Lower lobe of right lung (tissue), 2 donors: ENCODE results near the gene NRBP1. TPM values are rescaled to one million over a fixed set of nuclear protein-coding genes. Genes with fewer than 3 reads are reported as not detected.

Experiments used
- ATAC-seq, 2 donors: fragments of 200-7000 bp; cut with Tn5 transposase; one replicate each; pipeline ENCODE4 v1.9.1; 2020 to 2022; ENCODE audit warnings: mild to moderate bottlenecking in 2 of 2, moderate library complexity in 2 of 2
- DNase-seq: peaks from one replicate; pipeline ENCODE4 v3.0.0-alpha.2; 2020
- H3K27ac ChIP-seq: fragments of 200-600 bp; one replicate; pipeline ENCODE4 v1.8.0; 2022
- H3K27me3 ChIP-seq: fragments of 200-600 bp; one replicate; pipeline ENCODE4 v1.8.0; 2022; ENCODE audit warnings: low read depth
- H3K36me3 ChIP-seq: fragments of 200-600 bp; one replicate; pipeline ENCODE4 v1.8.0; 2022; ENCODE audit warnings: mild to moderate bottlenecking
- H3K4me1 ChIP-seq: fragments of 200-600 bp; one replicate; pipeline ENCODE4 v1.8.0; 2022
- H3K4me3 ChIP-seq: fragments of 200-600 bp; one replicate; pipeline ENCODE4 v1.8.0; 2022; ENCODE audit warnings: mild to moderate bottlenecking
- H3K9me3 ChIP-seq: fragments of 200-600 bp; one replicate; pipeline ENCODE4 v1.8.0; 2022
- CTCF ChIP-seq: fragments of 200-600 bp; IDR thresholded peaks from one replicate; pipeline ENCODE4 v1.8.0; 2022; ENCODE audit warnings: antibody characterized with exemption, mild to moderate bottlenecking
- intact Hi-C: fragments of 100-400 bp; cut with DNase I; formaldehyde crosslinking; loops from one replicate; pipeline ENCODE4 v1.11.0; 2022
- total RNA-seq: library from RNA; stranded (reverse); fragmentation: NEBNext Ultra II Directional; extraction: Animal tissue kit (Norgen Biotek cat#: 25700); gene quantifications from one replicate; pipeline ENCODE4 v1.2.1, GENCODE V29; 2021
- donor health status: DM: no; HTN: yes; CAD: no; lungs with severe emphysema.

NRBP1 gene
- total RNA-seq, 1 donor from 2014 or later, result 66.5 TPM

GRCh38 chr2:27427863-27428212 is 593 bp upstream of the NRBP1 start:
- Histone ChIP-seq H3K27ac (peak overlapping the region; percentile 99), H3K4me1 (peaks cover 36% of the 10 kb centered on the region), H3K36me3 (no peaks in the 10 kb centered on the region), H3K27me3 (no peaks in the 10 kb centered on the region), H3K9me3 (no peaks in the 10 kb centered on the region), H3K4me3 (peak overlapping the region; percentile 98)
- no peak for ATAC-seq
- no peak for TF ChIP-seq CTCF
- intact Hi-C loops, result no loop called here
- DNase-seq, result no peak

- intact Hi-C loops, result no loop called here
- H3K4me1 ChIP-seq, result peaks cover 42% of the 10 kb centered on the region
- no peak for TF ChIP-seq CTCF
- DNase-seq (peak; percentile 92), ATAC-seq (peak; percentile 95 to 96)
- H3K4me3 ChIP-seq, result peak overlapping the region; percentile 98
- peaks cover 11% of the 10 kb centered on the region for H3K36me3 ChIP-seq
- H3K27ac ChIP-seq, result peak overlapping the region; percentile 99
- no peaks in the 10 kb centered on the region for H3K9me3 ChIP-seq
- H3K27me3 ChIP-seq, result no peaks in the 10 kb centered on the region
These were observed 629 bp downstream of the NRBP1 start for GRCh38 chr2:27428978-27429541.

GRCh38 chr2:27431395-27431794 is 3.0 kb downstream of the NRBP1 start:
- Histone ChIP-seq H3K9me3 (no peaks in the 10 kb centered on the region), H3K27ac (no peak overlapping the region), H3K27me3 (no peaks in the 10 kb centered on the region), H3K4me3 (no peak overlapping the region), H3K4me1 (peaks cover 42% of the 10 kb centered on the region), H3K36me3 (peaks cover 34% of the 10 kb centered on the region)
- intact Hi-C loops, result no loop called here
- ATAC-seq, result no peak
- no peak for TF ChIP-seq CTCF
- DNase-seq, result no peak

GRCh38 chr2:27435628-27436027 is 7.2 kb downstream of the NRBP1 start:
- DNase-seq (no peak), ATAC-seq (no peak)
- no peak overlapping the region for H3K4me3 ChIP-seq
- H3K27ac ChIP-seq, result no peak overlapping the region
- H3K27me3 ChIP-seq, result no peaks in the 10 kb centered on the region
- no peaks in the 10 kb centered on the region for H3K9me3 ChIP-seq
- peaks cover 77% of the 10 kb centered on the region for H3K36me3 ChIP-seq
- peaks cover 28% of the 10 kb centered on the region for H3K4me1 ChIP-seq
- no peak for TF ChIP-seq CTCF
- intact Hi-C loops, result no loop called here

GRCh38 chr2:27441226-27441926 is 12.9 kb downstream of the NRBP1 start:
- no peak for DNase-seq
- intact Hi-C loops, result no loop called here
- Histone ChIP-seq H3K27ac (no peak overlapping the region), H3K9me3 (no peaks in the 10 kb centered on the region), H3K4me1 (no peaks in the 10 kb centered on the region), H3K36me3 (peaks cover 74% of the 10 kb centered on the region), H3K27me3 (no peaks in the 10 kb centered on the region), H3K4me3 (no peak overlapping the region)
- TF ChIP-seq CTCF, result no peak
- no peak for ATAC-seq
